IMR-90 (cell line): ENCODE results near the gene SPATA25. TPM values are rescaled to one million over a fixed set of nuclear protein-coding genes. Genes with fewer than 3 reads are reported as not detected.

Source experiments
- ATAC-seq: fragments of 200-7000 bp; cut with Tn5 transposase; 2 replicates; pipeline ENCODE4 v1.9.1; 2020; ENCODE audit warnings: low read depth, mild to moderate bottlenecking, moderate library complexity
- BruUV-seq: library from RNA; stranded (reverse); fragments of 400-500 nt; replicated peaks from 2 replicates; lab custom pipeline; 2021; lab: Mats Ljungman, UMichigan
- CTCF ChIA-PET: fragments of 300-600 bp; formaldehyde crosslinking; extraction: SDS; loops from one replicate; lab custom pipeline; 2021; ENCODE audit warnings: antibody characterized with exemption; lab: Yijun Ruan, JAX
- POLR2A ChIA-PET: fragments of 300-600 bp; sonication (Branson Sonifier 250); formaldehyde crosslinking; loops from one replicate; lab custom pipeline; 2022; ENCODE audit warnings: antibody characterized with exemption; ENCODE audit not compliant: unreplicated experiment; lab: Charles Lee
- DNase-seq: peaks from one replicate; pipeline ENCODE4 v3.0.0; 2013
- H2AFZ ChIP-seq: replicated peaks from 2 replicates; pipeline ENCODE3; 2013; ENCODE audit warnings: low read length, mild to moderate bottlenecking; ENCODE audit not compliant: poor library complexity
- H2AK5ac ChIP-seq: 2 replicates; pipeline ENCODE4 v1.6.1; 2013; ENCODE audit warnings: low read depth, low read length, inconsistent platforms
- H2AK9ac ChIP-seq: replicated peaks from 2 replicates; pipeline ENCODE3; 2013; ENCODE audit warnings: mild to moderate bottlenecking, low read depth, low read length, moderate library complexity; ENCODE audit not compliant: poor library complexity
- H2BK120ac ChIP-seq: 2 replicates; pipeline ENCODE4 v1.6.1; 2013; ENCODE audit warnings: low read depth, low read length, inconsistent platforms
- H2BK15ac ChIP-seq: 3 replicates; pipeline ENCODE4 v1.6.1; 2013; ENCODE audit warnings: low read depth, low read length, inconsistent platforms
- H2BK20ac ChIP-seq: 2 replicates; pipeline ENCODE4 v1.6.1; 2013; ENCODE audit warnings: low read depth, mild to moderate bottlenecking, inconsistent platforms, low read length, moderate library complexity
- H2BK5ac ChIP-seq: 2 replicates; pipeline ENCODE4 v1.6.1; 2013; ENCODE audit warnings: mild to moderate bottlenecking, low read depth, low read length, inconsistent platforms; ENCODE audit not compliant: poor library complexity, severe bottlenecking
- H3K14ac ChIP-seq: replicated peaks from 2 replicates; pipeline ENCODE4 v1.6.1; 2013; ENCODE audit warnings: low read depth, low read length, inconsistent platforms
- H3K18ac ChIP-seq: 2 replicates; pipeline ENCODE4 v1.6.1; 2013; ENCODE audit warnings: low read depth, low read length, control low read depth
- H3K23ac ChIP-seq: 2 replicates; pipeline ENCODE4 v1.6.1; 2013; ENCODE audit warnings: low read depth, low read length, inconsistent platforms
- H3K27ac ChIP-seq: 2 replicates; pipeline ENCODE4 v1.5.1; 2013; ENCODE audit warnings: mild to moderate bottlenecking, control low read depth, low read length; ENCODE audit not compliant: insufficient read depth
- H3K27me3 ChIP-seq: 2 replicates; pipeline ENCODE4 v1.6.1; 2013; ENCODE audit warnings: low read length; ENCODE audit not compliant: control insufficient read depth, insufficient read depth
- H3K36me3 ChIP-seq: 2 replicates; pipeline ENCODE4 v1.6.1; 2013; ENCODE audit warnings: low read length, mixed read lengths; ENCODE audit not compliant: control insufficient read depth, insufficient read depth
- H3K4ac ChIP-seq: 2 replicates; pipeline ENCODE4 v1.6.1; 2013; ENCODE audit warnings: low read depth, low read length, inconsistent platforms
- H3K4me1 ChIP-seq: 2 replicates; pipeline ENCODE4 v1.6.1; 2013; ENCODE audit warnings: low read length, mixed read lengths; ENCODE audit not compliant: control insufficient read depth, insufficient read depth
- H3K4me2 ChIP-seq: 2 replicates; pipeline ENCODE4 v1.6.1; 2013; ENCODE audit warnings: low read depth, mild to moderate bottlenecking, control low read depth, low read length, moderate library complexity
- H3K4me3 ChIP-seq: 2 replicates; pipeline ENCODE4 v1.5.1; 2013; ENCODE audit warnings: low read depth, mild to moderate bottlenecking, control low read depth, low read length, moderate library complexity; ENCODE audit not compliant: insufficient read depth
- H3K56ac ChIP-seq: 2 replicates; pipeline ENCODE4 v1.6.1; 2013; ENCODE audit warnings: low read length, inconsistent platforms; ENCODE audit not compliant: insufficient read depth; ENCODE audit errors: extremely low read depth
- H3K79me1 ChIP-seq, 2 experiments: 2 replicates each; pipeline ENCODE4 v1.6.1; 2013; ENCODE audit warnings: low read length in 2 of 2, inconsistent platforms in 1 of 2, low read depth in 1 of 2
- H3K9ac ChIP-seq: 2 replicates; pipeline ENCODE4 v1.6.1; 2013; ENCODE audit warnings: low read depth, low read length, control low read depth
- H3K9me1 ChIP-seq: 2 replicates; pipeline ENCODE4 v1.6.1; 2013; ENCODE audit warnings: low read length, inconsistent platforms; ENCODE audit not compliant: insufficient read depth
- H3K9me3 ChIP-seq: 2 replicates; pipeline ENCODE4 v1.6.1; 2013; ENCODE audit warnings: low read length; ENCODE audit not compliant: control insufficient read depth, insufficient read depth
- H4K20me1 ChIP-seq: 2 replicates; pipeline ENCODE4 v1.6.1; 2013; ENCODE audit warnings: low read length, inconsistent platforms; ENCODE audit not compliant: insufficient read depth
- H4K5ac ChIP-seq: 2 replicates; pipeline ENCODE4 v1.6.1; 2013; ENCODE audit warnings: mild to moderate bottlenecking, low read depth, low read length, control low read depth
- H4K8ac ChIP-seq, 2 experiments: 2 replicates each; pipeline ENCODE4 v1.6.1; 2013; ENCODE audit warnings: low read depth in 2 of 2, low read length in 2 of 2, control low read depth in 1 of 2, inconsistent platforms in 1 of 2
- H4K91ac ChIP-seq: 2 replicates; pipeline ENCODE4 v1.6.1; 2013; ENCODE audit warnings: low read depth, low read length, inconsistent platforms; ENCODE audit not compliant: insufficient read depth
- CEBPB ChIP-seq: IDR thresholded peaks from 2 replicates; pipeline ENCODE4 v1.6.1; 2012; ENCODE audit warnings: low read depth, low read length, improper control_type of control experiment
- CHD1 ChIP-seq: IDR thresholded peaks from 2 replicates; pipeline ENCODE4 v1.6.1; 2012; ENCODE audit warnings: low read depth, low read length, improper control_type of control experiment
- MXI1 ChIP-seq: IDR thresholded peaks from 2 replicates; pipeline ENCODE4 v1.6.1; 2012; ENCODE audit warnings: low read depth, mild to moderate bottlenecking, low read length, moderate library complexity, borderline replicate concordance
- POLR2A ChIP-seq: IDR thresholded peaks from 2 replicates; pipeline ENCODE4 v1.6.1; 2012; ENCODE audit warnings: mild to moderate bottlenecking, low read depth, low read length
- USF2 ChIP-seq: fragments of 150-350 bp; IDR thresholded peaks from 2 replicates; pipeline ENCODE4 v1.6.1; 2017; ENCODE audit warnings: mild to moderate bottlenecking, antibody characterized with exemption, low read length, low read depth
- WGBS, 2 experiments: methylation state at CpG; one replicate each; pipeline versions ENCODE4 v1.1.5 to v1.1.7; 2013; ENCODE audit warnings: missing lambda C conversion rate in 2 of 2; ENCODE audit not compliant: insufficient read length in 1 of 2; ENCODE audit errors: extremely low coverage in 2 of 2; 5-methylcytosine and 5-hydroxymethylcytosine counted together
- dilution Hi-C: fragments of 300-500 bp; cut with HindIII; formaldehyde crosslinking; loops from one replicate; pipeline ENCODE4 v1.14.3; 2018; ENCODE audit warnings: low sequenced_read_pairs; ENCODE audit not compliant: unreplicated experiment
- in situ Hi-C: fragments of 300-500 bp; cut with MboI; formaldehyde crosslinking; loops from 3 replicates; pipeline ENCODE4 v1.14.3; 2019; ENCODE audit warnings: low sequenced_read_pairs, inconsistent platforms, mixed read lengths
- intact Hi-C: fragments of 100-400 bp; cut with micrococcal nuclease; formaldehyde crosslinking; loops from 2 replicates; pipeline ENCODE4 v1.10.0; 2022
- polyA plus RNA-seq, 3 experiments: library from polyadenylated mRNA; depleted of rRNA; stranded (reverse); fragments of >200 nt; gene quantifications; 2 replicates each; pipeline ENCODE4 v1.2.3, GENCODE V29; 2012; ENCODE audit warnings: low replicate concordance in 1 of 3
- total RNA-seq: library from RNA; depleted of rRNA; stranded (reverse); fragments of >200 nt; gene quantifications from 2 replicates; pipeline ENCODE4 v1.2.3, GENCODE V29; 2012

SPATA25 gene
- total and polyA plus RNA-seq, 2 of the 4 experiments (the other 2 are of a cell fraction) = 0.18 to 0.36 TPM

GRCh38 chr20:45918779-45919537 is 31.5 kb upstream of the SPATA25 start (continued):
- TF ChIP-seq CEBPB (no peak), CHD1 (no peak), POLR2A (no peak)

GRCh38 chr20:45918182-45918737 is 30.8 kb upstream of the SPATA25 start:
- CTCF ChIA-PET = no interaction called here
- Histone ChIP-seq H3K27ac (peak overlapping the region; percentile 89; the same call in 1 of the 2 replicates), H3K4me1 (peaks cover 27% of the 10 kb centered on the region), H2BK20ac (peak overlapping the region; percentile 18; the same call in 1 of the 2 replicates), H3K4me2 (no peak overlapping the region), H3K36me3 (no peaks in the 10 kb centered on the region), H4K5ac (peak overlapping the region; percentile 33), H3K4me3 (no peak overlapping the region), H2AK5ac (no peak overlapping the region; the same call in 1 of the 2 replicates), H3K9ac (no peak overlapping the region), H2BK15ac (no peak overlapping the region; the same call in 1 of the 3 replicates), H2AFZ (peak overlapping the region; percentile 57), H3K9me3 (no peaks in the 10 kb centered on the region), H2BK120ac (peak overlapping the region; percentile 25; the same call in 1 of the 2 replicates), H3K23ac (no peak overlapping the region), H4K8ac (peak overlapping the region; percentile 37 to 62; a peak in 3 of 4 replicates), H3K18ac (peak overlapping the region; percentile 30), H4K20me1 (no peaks in the 10 kb centered on the region), H2AK9ac (no peak overlapping the region), H2BK5ac (peak overlapping the region; percentile 61), H3K4ac (peak overlapping the region; percentile 59), H3K56ac (no peak overlapping the region), H3K14ac (no peak overlapping the region), H3K79me1 (no peaks in the 10 kb centered on the region), H3K9me1 (no peaks in the 10 kb centered on the region; the same call in 1 of the 2 replicates), H3K27me3 (no peaks in the 10 kb centered on the region), H4K91ac (peak overlapping the region; percentile 2; the same call in 1 of the 2 replicates)
- no peak for TF ChIP-seq USF2
- TF ChIP-seq CHD1 = no peak
- TF ChIP-seq MXI1 = no peak
- no TSS peak for BruUV-seq
- intact Hi-C loops = no loop called here
- ATAC-seq = peak; percentile 22
- dilution Hi-C loops = no loop called here
- POLR2A ChIA-PET = no interaction called here
- in situ Hi-C loops = loop anchor here (25.0 kb wide), 1 partner anchor 581 kb away; the partner anchor contains the start of gene SDC4
- DNase-seq = peak; percentile 77
- 80% methylated on average over 3 of the region's 5 CpGs; no CpG with 5 or more reads in 1 of the 2 experiments for WGBS, 2 experiments
